Measurements from ENCODE around the gene AK9.
A peak's percentile ranks its signal among the peaks of the same experiment; 100 is the strongest.
"Not testable (repeated sequence)": the region's sequence is repeated elsewhere in the genome, so short reads cannot be mapped to it uniquely, and the experiment has no call there.

Gene AK9

GRCh38 chr6:109623288-109623687, 67.7 kb downstream of the AK9 start:
- no peak for DNase-seq

- no peak for DNase-seq
Measured at GRCh38 chr6:109612268-109612667, 78.7 kb downstream of the AK9 start.

DNA sequence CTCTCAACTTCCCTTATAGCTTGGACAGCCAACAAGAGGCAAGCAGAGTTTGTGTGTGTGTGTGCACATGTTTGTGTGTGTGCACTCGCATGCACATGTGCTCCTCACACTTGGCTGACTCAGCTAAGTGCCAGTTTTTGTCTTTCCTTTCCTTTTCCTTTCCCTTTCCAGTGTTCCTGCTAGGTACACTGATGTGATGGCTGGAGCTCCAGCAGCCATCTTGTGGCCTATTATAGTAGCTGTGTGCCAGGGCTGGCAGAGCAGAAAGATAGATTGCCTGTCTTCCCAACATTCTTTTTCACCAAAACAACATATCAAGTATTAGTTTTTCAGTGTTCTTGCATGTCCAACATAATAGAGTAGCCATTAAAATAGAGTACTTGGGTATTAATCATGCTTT, 79.5 kb downstream of the AK9 start:
- no peak for DNase-seq

- no peak for DNase-seq
Measured at GRCh38 chr6:109610590-109610989, 80.4 kb downstream of the AK9 start.

DNA sequence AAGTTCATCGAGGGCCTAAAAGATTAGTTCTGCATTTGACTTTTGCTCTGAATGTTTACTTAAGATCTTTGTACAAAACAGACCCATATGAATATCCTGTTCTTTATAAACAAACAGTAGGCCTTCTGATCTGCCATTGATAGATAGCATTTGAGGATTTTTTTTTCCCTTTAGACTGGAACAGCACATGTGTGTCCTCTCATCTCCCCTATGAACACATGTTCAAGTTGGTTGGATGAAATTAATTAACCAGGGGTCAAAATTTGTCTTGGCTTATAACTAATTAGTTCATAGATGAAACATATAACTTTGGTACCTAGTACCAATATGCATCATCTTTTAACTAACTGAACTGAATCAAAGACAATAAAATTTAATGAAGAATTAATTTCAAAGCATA, 81.3 kb downstream of the AK9 start:
- DNase-seq: no peak

GRCh38 chr6:109606359-109606758, 84.6 kb downstream of the AK9 start:
- DNase-seq: no peak

- peak; percentile 46 to 57 for DNase-seq
Measured at GRCh38 chr6:109595998-109596397, 95.0 kb downstream of the AK9 start.

DNA sequence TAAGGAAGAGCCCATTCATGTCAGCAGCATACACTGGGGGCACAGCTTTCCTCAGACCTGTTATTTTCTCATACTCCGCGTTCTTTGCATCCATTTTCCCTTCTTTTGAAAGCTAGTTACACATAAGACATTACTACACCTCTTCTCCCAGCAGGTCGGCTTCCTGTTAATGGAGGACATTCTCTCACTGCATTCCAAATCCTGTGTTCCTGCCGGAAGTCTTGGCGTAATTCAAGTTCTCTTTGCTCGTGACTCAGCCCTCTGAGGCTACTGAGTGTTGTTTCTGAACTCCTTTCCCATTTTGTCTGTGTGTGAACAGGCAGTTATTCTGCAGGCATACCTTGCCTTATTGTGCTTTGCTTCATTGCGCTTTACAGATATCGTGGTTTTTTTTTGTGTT, 110.5 kb downstream of the AK9 start:
- no peak for DNase-seq

DNA sequence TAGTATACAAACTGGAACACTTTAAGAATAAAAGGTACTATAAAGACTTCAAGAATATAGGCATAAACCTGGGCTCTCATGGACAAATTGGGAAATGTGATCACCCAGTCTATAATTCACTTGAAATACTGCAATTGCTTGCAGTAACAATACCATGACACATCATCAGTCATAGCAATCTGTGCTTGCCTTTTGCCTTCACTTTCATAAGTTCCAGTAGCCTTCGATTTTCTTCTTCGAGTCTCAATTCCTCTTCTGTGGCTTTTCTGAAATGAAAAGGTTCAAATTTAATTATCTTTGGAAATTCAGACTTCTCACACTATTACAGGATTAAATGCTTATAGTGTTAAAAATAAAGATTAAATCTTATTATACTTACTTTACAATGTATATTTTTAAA, 111.6 kb downstream of the AK9 start:
- no peak for DNase-seq

- DNase-seq: not testable (repeated sequence)
Measured at GRCh38 chr6:109569901-109570300, 121.1 kb downstream of the AK9 start.

- no peak for DNase-seq
Measured at GRCh38 chr6:109561844-109562243, 129.2 kb downstream of the AK9 start.

DNA sequence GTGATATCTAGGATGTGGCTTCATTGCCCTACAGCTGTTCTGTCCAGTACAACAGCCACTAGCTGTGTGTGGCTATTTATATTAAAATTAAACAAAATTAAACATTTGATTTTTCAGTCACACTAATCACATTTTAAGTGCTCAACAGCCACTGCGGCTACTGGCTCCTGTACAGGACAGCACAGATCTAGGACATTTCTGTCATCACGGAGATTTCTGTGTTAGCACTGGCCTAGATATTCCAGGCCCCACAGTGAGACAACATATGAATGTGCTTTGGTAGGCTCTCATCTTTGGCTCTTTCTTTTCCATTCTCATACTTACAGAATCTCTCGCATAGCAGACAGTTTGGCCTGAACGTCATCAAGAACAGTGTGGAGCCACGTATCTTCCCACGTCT, 159.6 kb downstream of the AK9 start:
- no peak for DNase-seq

DNA sequence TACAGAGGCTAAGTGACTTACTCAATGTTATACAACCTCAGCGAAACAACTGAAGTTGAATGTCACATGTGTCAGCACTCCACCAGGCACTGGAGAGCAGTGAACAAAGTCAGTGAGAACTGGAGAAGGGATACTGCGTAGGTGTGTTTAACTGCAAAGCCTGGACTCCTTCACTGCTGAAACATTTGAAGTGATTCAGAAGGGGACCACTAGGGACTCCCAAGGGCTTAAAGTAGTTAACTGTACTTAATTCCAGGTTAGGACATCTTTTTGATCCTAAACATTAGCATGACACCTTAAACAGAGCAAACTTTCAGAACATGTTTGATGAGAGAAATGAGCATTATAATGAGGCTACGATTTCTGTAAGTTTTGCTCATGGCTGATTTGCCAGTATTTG, 163.0 kb downstream of the AK9 start:
- peak; percentile 7 to 10 for DNase-seq

DNA sequence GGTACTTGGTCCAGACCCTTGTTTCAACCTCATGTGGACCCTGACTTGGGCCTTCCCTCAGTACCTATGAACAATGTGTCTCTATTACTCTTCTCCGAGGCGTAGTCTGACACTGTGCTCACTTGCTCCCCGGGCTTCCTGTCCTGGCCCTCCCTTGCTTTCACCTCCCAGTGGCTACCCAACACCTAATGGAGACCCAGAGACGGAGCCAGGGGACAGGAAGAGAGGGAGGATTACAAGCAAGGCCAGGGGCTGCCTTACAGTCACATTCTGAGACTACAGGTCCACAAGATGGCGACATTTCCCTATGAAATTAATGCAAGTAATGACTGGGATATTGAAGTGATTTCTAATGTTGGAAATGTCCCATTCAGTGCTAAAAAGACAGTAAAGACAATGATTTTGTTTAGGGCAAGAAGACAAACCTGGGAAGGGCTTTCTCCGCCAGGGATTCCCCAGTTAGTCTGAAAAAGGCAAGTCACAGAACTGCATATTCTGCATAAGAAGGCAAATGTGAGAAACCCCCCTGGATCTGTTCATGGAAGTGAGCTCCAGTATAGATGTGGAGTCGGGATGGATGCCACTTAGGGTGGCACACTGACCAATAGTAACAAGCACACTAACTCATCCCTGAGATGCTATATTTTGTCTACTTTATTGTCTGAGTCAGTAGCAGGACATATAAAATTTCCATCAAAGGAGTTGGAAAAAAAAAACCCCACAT, 163.9 kb downstream of the AK9 start:
- peak; percentile 74 to 89 for DNase-seq

DNA sequence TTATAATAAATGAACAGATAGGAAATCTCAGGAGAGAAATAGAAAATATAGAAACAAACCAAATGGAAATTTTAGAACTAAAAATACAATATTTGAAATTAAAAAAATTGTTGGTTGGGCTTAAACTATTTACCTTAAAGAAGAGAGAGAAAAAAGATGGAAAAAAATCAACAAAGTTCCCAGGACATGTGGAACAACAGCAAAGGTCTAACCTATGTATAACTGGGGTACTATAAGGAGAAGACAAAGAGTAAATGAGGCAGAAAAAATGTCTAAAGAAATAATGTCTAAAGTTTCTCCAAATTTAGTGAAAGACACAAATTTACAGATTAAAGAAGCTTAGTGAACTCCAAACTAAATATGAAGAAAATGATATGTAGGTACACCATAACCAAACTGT, 166.9 kb downstream of the AK9 start:
- no peak for DNase-seq

DNA sequence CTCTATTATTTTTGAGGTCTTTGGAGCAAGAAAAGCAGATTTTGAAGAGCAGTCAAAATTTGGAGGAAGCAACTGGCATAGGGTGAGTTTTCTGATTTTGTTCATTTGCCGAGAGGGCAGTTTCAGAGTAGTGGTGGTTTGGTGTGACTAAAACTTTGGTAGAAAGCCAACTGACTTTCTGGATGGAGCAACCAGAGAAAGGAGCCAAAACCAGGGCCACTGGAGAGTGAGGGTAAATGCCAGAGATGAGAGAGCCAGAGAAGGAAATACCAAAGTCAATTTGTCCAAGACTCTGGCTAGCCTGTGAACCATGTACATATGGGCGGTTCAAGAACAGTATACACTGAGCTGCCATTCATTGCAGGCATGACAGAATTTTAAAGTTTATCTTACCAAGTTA, 167.5 kb downstream of the AK9 start:
- DNase-seq: no peak

DNA sequence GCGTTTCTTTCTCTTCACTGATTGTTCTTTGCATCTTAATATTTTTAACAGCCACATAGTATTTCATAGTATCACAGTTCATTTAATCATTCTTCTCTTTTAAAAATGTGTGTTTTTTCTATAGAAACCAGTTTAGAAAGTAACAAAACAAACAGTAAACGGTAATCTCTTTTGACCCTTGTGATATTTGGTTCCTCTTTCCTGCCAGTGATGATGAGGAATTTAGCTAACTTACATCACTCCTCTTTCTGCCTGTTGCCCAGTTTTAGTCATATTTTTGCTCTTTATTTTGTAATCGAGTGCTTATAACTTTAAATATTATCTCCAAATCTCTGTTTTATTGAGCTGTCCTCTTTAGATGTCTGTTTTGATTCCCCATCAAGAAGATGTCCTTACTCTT, 169.9 kb downstream of the AK9 start:
- no peak for DNase-seq

GRCh38 chr6:109519647-109520046, 171.4 kb downstream of the AK9 start:
- DNase-seq: not testable (repeated sequence)

DNA sequence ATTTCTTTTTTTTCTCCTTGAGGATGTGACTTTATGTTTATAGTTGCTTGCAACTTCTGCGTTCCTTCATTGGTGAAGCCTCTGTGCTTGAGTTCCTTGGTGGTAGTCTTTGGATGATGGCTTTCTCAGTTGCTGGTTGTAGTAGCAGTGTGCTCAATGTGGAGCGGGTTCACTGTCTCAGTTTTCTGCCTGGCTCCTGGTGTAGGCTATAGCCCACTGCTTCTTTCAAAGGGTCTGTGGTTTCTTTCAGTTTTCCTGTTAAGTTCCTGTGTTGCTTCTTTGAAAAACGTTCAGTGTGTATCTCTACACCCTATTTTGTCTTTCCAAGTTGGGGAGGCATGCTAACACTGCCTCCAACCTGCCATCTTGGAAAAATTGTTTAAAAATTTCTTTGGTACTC, 174.1 kb downstream of the AK9 start:
- peak; percentile 19 to 37 for DNase-seq

DNA sequence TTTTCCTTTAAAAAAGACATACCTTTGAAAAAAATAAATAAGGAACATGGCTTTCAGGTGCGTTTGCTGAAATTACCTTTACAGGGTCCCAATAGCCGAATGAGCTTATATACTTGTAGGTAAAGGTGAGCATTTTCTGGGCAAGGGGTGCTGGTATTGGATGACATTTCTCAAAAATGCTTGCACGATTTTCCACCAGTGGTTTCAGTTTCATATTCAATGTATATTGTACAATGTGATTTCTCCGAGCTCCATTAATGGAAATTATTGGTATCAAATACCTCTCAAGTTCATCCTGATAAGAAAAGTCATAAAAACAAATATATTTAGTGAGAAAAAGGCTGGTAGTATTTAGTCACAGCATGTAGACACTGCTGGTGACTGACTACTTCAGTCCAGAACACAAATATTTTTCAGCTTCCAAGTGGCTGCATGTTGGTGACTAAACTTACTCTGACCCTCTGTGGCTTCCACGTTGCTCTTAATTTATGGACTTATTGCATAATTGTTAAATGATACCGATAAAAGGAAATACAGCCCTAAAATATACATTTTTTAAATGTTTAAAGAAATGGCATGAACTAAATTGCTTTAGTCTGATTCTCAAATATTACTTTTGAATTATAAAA, 175.1 kb downstream of the AK9 start:
- no peak for DNase-seq

DNA sequence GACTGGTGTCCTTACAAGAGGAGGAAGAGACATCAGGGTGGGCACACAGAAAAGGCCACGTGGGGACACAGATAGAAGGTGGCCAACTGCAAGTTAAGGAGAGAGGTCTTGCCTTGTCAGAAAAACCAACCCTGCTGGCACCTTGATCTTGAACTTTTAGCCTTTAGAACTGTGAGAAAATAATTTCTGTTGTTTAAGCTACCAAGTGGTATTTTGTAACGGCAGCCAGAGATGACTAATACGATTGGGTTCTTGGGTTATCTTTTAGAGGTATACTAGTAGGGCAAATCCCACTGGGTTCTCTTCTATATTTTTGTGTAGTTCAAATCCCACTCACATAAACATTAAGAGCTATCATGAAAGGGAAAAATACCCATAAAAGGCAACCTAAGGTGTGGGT, 176.1 kb downstream of the AK9 start:
- no peak for DNase-seq

DNA sequence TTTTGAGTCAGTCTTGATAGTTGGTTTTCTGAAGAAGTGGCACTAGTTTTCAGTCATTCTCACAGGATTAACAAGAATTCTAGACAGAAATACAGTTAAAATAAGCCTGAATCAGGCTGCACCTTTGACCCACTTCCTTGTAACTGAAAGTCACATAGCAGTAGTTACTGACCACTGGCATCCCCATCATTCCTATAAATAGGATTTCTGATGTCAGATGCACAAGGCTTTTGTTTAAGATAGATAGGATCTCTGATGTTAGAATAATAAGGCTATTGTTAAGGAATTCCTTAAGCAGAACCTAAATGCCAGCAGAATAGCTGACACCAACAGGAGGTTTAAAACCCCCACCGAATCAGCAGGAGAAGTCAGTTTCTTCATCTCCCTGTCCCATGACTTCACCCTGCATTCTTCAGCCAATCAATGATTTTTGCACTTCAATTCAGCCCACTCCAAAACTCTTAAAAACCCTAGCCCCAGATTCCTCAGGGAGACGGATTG, 177.4 kb downstream of the AK9 start:
- DNase-seq: no peak

GRCh38 chr6:109512271-109512817, 178.7 kb downstream of the AK9 start:
- DNase-seq: no peak

GRCh38 chr6:109511832-109512231, 179.2 kb downstream of the AK9 start:
- no peak for DNase-seq

Data from Kasumi-1 (cell line).